Measurements from ENCODE around the gene PLCB3.

DNA sequence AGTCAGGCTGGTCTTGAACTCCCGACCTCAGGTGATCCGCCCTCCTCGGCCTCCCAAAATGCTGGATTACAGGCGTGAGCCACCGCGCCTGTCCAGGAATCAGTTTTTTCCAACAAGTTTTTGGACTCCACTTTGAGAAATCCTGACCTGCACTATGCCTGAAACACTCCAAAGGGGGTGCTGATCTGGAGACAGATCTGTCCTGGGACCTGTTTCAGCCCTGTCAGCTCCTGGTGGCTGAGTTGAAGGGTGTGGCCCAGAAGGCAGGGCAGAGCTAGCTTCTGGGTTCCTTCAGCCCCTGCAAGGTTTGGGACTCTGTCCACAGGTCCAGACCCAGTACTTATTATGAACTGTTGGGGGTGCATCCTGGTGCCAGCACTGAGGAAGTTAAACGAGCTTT, 19.8 kb upstream of the PLCB3 start:
- TF ChIP-seq, protein P1, sequence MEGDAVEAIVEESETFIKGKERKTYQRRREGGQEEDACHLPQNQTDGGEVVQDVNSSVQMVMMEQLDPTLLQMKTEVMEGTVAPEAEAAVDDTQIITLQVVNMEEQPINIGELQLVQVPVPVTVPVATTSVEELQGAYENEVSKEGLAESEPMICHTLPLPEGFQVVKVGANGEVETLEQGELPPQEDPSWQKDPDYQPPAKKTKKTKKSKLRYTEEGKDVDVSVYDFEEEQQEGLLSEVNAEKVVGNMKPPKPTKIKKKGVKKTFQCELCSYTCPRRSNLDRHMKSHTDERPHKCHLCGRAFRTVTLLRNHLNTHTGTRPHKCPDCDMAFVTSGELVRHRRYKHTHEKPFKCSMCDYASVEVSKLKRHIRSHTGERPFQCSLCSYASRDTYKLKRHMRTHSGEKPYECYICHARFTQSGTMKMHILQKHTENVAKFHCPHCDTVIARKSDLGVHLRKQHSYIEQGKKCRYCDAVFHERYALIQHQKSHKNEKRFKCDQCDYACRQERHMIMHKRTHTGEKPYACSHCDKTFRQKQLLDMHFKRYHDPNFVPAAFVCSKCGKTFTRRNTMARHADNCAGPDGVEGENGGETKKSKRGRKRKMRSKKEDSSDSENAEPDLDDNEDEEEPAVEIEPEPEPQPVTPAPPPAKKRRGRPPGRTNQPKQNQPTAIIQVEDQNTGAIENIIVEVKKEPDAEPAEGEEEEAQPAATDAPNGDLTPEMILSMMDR (IDR thresholded peaks at IDR 0.05), result no peak
- no peak for TF ChIP-seq POLR2A (IDR thresholded peaks at IDR 0.05)

All from right lobe of liver (tissue), 4 donors.